Measurements from ENCODE around the gene LYSMD3. TPM values are rescaled to one million over a fixed set of nuclear protein-coding genes. Genes with fewer than 3 reads are reported as not detected.
A peak's percentile ranks its signal among the peaks of the same experiment; 100 is the strongest.

LYSMD3 gene
- total and polyA plus RNA-seq, 9 of the 15 experiments (the other 6 are each of a cell fraction or from before 2014, with no cell fraction given) = 9.5 to 42.3 (median 20.7) TPM

- no peak for TF ChIP-seq REST (IDR thresholded peaks at IDR 0.05; ENCODE audit: borderline replicate concordance)
- TF ChIP-seq REST (CRISPR knock-in tag; IDR thresholded peaks at IDR 0.05; ENCODE audit: low read depth) = peak; percentile 58
- peak in 1 of 2 experiments; percentile 44; a peak in 1 of 4 replicates for TF ChIP-seq NONO (IDR thresholded peaks at IDR 0.05; ENCODE audit: low read depth in 2 of 2, low read length in 1 of 2)
- peak; percentile 79 for TF ChIP-seq ZBTB12 (CRISPR knock-in tag; IDR thresholded peaks at IDR 0.05)
- TF ChIP-seq NRF1 (conservative IDR thresholded peaks at IDR 0.05 in 1 of 2, IDR thresholded peaks at IDR 0.05 in 1 of 2) = peak; percentile 98
- peak; percentile 98 for TF ChIP-seq PHF8 (IDR thresholded peaks at IDR 0.05; ENCODE audit: borderline replicate concordance, low read length)
- peak; percentile 87 for TF ChIP-seq ATF3 (IDR thresholded peaks at IDR 0.05)
- no peak for TF ChIP-seq ATF3 (CRISPR knock-in tag; conservative IDR thresholded peaks at IDR 0.05)
- TF ChIP-seq ETV6 (IDR thresholded peaks at IDR 0.05; ENCODE audit: borderline replicate concordance in 1 of 2, low read depth in 2 of 2, low read length in 1 of 2) = no peak; a peak in 1 of 4 replicates
- TF ChIP-seq ETV6 (CRISPR knock-in tag; IDR thresholded peaks at IDR 0.05; ENCODE audit: borderline replicate concordance) = no peak
- TF ChIP-seq KLF1 (tag; IDR thresholded peaks at IDR 0.05) = peak; percentile 60; the same call in 1 of the 2 replicates
- TF ChIP-seq NFRKB (IDR thresholded peaks at IDR 0.05; ENCODE audit: low read depth) = peak; percentile 47; the same call in 1 of the 2 replicates
- TF ChIP-seq PML (IDR thresholded peaks at IDR 0.05; ENCODE audit: low read length) = peak; percentile 69; the same call in 1 of the 2 replicates
- TF ChIP-seq ZNF253 (CRISPR knock-in tag; conservative IDR thresholded peaks at IDR 0.05) = no peak
- peak; percentile 98 for TF ChIP-seq ZBTB2 (IDR thresholded peaks at IDR 0.05)
- TF ChIP-seq PHF20 (IDR thresholded peaks at IDR 0.05; ENCODE audit: partially characterized antibody) = peak; percentile 56
These were observed at the start of gene LYSMD3 (continued) for GRCh38 chr5:90529194-90529938.

Measured in K562 (cell line).